COLO668 (cell line): ENCODE data around the gene NOPCHAP1.
A peak's percentile ranks its signal among the peaks of the same experiment; 100 is the strongest.
"Not testable (repeated sequence)": the region's sequence is repeated elsewhere in the genome, so short reads cannot be mapped to it uniquely, and the experiment has no call there.

ENCODE experiments used
- DNase-seq: peaks from one replicate; lab custom pipeline; 2025; ENCODE audit not compliant: unreplicated experiment; lab: John Stamatoyannopoulos, UW

NOPCHAP1 gene

GRCh38 chr12:104986022-104986941, at the start of gene NOPCHAP1:
Gene NOPCHAP1 (plus strand): TSS chr12:104986316. CDS start chr12:104986353, 37 bp downstream.
- peak; percentile 97 for DNase-seq

DNA sequence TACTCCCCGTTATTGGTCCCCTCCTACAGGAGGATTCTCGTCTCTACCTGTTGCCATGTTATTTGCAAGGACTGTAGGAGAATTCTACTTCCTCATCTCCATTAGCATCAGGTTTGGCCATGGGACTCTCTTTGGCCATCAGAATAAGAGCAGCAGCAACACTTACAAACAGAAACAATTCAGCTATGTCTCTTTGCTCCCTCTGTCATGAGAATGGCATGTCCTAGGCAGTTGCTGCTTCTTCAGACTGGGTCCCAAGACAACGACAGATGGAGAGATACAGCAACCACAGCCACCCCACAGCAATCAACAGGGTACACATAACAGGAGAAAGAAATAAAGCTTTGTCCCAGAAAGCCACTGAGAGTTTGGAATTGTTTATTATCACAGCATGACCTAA, 47.7 kb upstream of the NOPCHAP1 start:
- no peak for DNase-seq

DNA sequence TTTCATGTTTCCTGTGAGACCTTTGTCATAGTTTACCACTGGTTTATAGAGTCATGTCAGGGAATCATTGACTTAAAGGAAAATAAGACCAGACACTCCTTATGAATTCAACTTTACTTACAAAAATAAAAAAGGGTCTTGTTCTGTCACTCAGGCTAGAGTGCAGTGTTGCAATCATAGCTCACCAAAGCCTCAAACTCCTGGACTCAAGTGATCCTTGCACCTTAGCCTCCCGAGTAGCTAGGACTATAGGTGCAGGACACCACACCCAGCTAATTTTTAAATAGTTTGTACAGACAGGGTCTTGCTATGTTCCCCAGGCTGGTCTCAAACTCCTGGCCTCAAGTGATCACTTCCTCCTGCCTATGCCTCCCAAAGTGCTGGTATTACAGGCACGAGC, 47.0 kb upstream of the NOPCHAP1 start:
- DNase-seq = no peak

DNA sequence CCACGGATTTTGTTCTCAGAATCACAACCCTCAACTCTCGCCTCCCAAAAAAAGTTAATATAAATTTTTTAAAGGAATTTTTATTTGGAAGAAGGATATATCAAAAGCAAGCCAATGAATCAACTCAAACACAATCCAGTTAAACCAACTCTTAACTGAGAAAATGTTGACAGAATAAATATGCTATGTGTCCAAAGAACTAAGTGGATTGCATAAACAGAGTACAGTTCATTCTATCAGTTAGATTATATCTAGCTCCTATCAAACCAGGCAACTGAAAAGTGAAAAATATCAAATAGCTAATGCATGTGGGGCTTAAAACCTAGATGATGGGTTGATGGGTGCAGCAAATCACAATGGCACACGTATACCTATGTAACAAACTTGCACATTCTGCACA, 44.7 kb upstream of the NOPCHAP1 start:
- no peak for DNase-seq

- no peak for DNase-seq
These were observed 44.0 kb upstream of the NOPCHAP1 start for GRCh38 chr12:104942075-104942474.

DNA sequence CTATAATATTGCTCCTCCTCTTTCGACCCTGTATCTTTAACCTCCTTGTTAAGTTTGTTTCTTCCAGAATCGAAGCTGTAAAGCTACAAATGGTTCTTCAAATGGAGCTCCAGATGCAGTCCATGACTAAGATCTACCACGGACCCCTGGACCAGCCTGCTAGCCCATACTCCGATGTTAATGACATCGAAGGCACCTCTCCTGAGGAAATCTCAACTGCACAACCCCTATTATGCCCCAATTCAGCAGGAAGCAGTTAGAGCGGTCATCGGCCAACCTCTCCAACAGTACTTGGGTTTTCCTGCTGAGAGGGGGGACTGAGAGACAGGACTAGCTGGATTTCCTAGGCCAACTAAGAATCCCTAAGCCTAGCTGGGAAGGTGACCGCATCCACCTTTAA, 42.7 kb upstream of the NOPCHAP1 start:
- DNase-seq = not testable (repeated sequence)

- no peak for DNase-seq
These were observed 41.9 kb upstream of the NOPCHAP1 start for GRCh38 chr12:104944252-104944651.

DNA sequence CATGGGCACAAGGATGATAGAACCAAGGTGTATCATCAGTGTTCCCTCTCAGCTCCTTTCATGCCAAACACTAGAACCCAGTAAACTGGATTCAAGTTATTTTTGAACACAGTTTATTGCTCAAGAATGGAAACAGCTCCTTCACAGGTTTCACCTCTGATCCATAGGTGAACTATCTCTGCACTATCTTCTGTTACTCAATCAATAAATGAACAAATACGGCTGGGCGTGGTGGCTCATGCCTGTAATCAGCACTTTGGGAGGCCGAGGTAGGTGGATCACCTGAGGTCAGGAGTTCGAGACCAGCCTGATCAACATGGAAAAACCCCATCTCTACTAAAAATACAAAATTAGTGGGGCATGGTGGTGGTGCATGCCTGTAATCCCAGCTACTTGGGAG, 37.4 kb upstream of the NOPCHAP1 start:
- DNase-seq = not testable (repeated sequence)

DNA sequence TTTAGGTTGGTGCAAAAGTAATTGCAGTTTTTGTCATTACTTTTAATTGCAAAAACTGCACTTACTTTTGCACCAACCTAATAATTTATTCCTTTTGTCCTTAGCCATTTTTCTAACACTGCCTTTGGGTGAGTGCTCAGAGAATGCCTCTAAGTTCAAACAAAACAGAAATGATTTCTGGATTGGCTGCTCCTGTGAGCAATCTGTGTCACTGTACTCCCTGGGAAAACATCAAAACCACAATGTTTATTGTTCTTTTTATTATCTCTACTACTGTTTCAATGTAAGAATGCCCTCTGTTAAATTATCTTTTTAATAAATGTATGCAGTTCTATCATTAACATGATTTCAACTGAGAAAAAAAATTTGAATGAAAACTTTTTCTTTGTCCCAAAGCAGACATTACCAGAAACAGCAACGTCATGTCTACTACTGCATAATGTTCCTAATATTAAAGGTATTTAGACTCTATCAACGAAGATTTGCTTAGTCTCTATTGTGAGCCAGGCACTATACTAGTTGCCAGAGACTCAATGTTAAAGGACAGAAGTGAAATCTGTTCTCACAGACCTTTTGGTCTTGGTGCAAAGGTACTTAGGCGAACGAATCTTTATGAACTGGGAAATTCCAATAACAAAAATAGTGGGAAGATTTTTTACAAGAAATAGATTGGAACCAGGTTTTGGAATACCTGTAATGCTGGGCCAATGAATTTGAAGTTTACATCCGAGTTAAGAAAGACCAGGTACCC, 34.2 kb upstream of the NOPCHAP1 start:
- DNase-seq = no peak

- no peak for DNase-seq
These were observed 33.3 kb upstream of the NOPCHAP1 start for GRCh38 chr12:104952816-104953215.

- no peak for DNase-seq
These were observed 32.8 kb upstream of the NOPCHAP1 start for GRCh38 chr12:104953323-104953722.

DNA sequence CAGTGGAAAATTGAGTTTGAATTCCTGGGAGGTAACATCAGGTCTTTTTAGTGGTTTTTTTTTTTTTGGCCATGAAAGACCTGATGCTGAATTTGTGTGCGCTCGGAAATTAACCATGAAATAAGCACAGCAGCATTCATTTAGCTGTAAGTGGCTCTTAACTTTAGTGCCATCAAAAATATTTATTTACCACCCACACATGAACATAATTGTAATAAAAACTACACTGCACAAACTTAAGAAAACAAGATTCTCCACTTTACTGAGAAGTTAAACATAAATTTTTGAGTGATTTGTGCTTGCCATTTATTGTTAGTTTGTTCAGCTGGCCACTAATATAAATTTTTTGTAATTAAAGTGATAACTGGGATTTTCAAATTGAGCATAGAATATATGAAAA, 30.4 kb upstream of the NOPCHAP1 start:
- DNase-seq = no peak

DNA sequence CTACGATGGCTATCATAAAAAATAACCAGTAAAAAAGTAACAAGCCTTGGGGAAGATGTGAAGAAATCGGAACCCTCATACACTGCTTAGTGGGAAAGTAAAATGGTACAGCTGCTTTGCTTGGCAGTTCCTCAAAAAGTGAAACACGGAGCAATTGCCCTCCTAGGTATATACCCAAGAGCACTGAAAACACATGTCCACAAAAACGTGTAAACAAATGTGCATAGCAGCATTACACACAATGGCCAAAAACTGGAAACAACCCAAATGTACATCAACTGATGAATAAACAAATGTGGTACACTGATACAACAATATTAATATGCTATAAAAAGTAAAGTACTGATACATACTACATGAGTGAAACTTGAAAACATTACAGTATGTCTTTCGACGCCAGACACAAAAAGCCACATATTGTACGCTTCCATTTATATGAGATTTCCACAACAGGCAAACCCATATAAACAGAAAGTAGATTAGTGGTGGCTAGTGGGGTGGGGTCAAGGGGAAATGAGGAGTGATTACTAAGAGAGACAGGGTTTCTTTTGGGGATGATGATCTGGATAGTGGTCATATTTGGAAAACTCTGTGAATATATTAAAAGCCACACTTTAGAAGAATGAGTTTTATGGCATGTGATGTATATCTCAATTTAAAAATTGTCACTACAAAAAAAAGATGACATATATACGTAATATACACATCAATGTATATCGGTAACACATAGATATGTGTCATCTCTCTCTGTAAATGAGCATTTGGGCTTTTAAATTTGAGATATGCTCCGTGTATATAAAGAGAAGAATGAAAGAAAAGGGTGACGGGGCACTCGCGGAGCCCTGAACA, 29.0 kb upstream of the NOPCHAP1 start:
- DNase-seq = no peak

DNA sequence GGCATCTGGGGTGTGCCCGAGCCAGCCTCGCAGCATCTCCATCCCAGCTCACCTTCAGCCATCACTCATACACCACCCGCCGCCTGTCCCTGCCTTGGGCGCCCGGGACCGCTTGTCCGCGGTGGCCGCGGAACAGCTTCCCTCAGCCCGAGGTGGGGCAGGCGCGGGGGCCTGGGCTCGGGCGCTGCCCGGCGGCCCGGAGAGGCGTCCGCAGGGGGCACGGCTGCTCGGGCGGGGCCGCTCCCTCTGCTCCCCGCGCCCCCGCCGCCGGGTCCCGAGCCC, 28.5 kb upstream of the NOPCHAP1 start:
- peak; percentile 85 for DNase-seq

GRCh38 chr12:104958001-104958804, 27.9 kb upstream of the NOPCHAP1 start, which contains the start of gene SLC41A2:
Gene SLC41A2 (minus strand): TSS chr12:104958290. CDS start chr12:104928527, 29,763 bp downstream.
- peak; percentile 95 for DNase-seq

DNA sequence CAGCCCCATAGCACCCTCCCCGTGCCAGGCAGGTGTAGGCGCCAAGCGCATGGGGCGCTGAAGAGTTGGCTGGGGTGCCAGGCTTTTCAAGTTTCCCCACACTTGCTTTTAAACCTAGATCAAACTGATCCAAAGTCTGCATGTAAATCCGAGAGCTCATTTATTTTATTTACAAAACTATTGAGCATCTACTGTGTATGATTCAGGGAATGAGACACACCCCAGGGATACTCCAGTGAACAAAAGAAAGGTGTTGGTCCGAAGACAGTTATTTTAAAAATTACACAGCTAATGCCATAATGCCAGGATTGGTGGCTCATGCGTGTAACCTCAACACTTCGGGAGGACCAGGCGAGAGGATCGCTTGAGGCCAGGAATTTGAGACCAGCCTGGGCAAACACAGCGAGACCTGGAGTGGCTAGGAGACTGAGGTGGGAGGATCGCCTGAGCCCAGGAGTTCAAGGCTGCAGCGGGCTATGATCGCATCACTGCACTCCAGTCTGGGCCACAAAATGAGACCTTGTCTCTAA, 27.2 kb upstream of the NOPCHAP1 start:
- DNase-seq = peak; percentile 41

DNA sequence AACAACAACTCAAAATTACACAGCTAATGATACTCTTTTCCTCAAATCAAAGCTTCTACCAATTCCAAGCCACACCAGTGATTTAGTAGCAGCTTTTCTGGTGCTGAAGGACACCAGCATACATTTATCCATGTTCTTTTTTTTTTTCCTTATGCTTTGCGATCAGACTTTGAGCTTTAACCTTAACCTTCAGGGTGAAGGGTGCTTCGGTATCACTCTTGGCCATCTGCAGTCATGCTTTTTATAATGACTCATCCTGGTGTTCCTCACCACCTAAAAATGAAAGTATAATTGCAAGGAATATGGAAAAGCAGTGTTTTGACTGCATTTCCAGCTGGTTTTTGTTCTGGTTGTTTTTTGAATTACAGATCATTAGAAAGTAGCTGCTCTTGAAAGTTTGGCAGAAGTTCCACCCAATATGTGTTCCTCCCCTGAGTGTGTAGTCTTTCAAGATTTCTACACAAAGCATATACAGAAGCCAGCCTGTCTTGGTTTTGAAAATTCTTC, 26.7 kb upstream of the NOPCHAP1 start:
- DNase-seq = no peak

DNA sequence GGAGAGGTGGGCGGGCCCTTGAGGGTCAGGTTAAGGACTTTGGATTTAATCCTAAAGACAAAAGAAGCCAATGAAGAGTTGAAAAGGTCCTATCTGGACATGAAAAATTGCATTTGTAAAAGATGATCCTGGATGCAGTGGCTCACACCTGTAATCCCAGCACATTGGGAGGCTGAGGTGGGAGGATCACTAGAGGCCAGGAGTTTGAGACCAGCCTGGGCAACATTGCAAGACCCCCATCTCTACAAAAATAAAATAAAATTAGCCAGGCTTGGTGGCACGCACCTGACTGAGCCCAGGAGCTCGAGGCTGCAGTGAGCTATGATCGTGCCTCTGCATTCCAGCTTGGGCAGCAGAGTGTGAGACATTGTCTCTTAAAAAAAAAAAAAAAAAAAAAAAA, 25.7 kb upstream of the NOPCHAP1 start:
- DNase-seq = no peak

GRCh38 chr12:104963757-104964156, 22.4 kb upstream of the NOPCHAP1 start:
- DNase-seq = no peak
